HG03280 (cell line): ENCODE data around the gene OR10Z1.

Experiments used
- ATAC-seq: cut with Tn5 transposase; IDR thresholded peaks from one replicate; pipeline ENCODE4 v1.9.1; 2021; ENCODE audit warnings: mild to moderate bottlenecking, moderate library complexity; ENCODE audit not compliant: unreplicated experiment

The OR10Z1 gene

GRCh38 chr1:158604968-158605367 is at the start of gene OR10Z1:
TSS of gene OR10Z1 (plus strand) at chr1:158605268. CDS start at chr1:158606439, 1,171 bp downstream.
- ATAC-seq = no peak

- no peak for ATAC-seq
Observed at GRCh38 chr1:158559696-158560095, 45.4 kb upstream of the OR10Z1 start.

DNA sequence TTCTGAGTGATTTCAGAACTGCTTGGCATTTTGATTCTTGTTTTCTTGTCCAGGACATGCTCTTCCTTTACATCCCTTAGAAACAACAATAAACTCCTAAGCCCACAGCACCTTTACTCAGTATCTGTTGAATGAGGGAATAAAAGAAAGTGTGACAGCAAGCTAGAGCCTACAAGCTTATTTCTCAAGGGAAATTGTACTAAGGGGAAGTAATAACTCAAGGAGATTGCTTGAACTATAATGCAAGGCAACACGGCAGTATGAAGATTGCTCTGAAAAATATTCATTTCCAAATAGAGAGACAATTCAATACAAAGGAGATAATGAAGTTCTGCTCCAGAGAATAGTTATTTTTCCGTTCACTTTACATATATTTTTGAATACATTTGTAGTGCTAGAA is 41.2 kb upstream of the OR10Z1 start:
- no peak for ATAC-seq

DNA sequence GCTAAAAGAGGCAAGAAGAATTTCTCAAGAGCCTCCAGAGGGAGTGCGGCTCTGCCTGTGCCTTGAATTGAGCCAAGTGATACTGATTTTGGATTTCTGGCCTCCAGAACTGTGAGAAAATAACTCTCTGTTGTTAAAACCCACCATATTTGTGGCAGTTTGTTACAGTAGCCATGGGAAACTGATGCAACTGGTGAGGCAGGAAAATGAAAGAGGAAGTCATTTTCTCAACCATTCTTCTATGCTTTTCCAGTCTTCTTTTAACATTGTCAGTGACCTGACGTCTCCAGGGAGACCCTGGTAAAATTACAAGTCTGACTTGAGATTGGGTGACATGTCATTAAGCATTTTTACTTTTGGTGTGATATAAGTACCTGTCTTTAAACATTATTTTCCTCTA is 40.5 kb upstream of the OR10Z1 start:
- ATAC-seq = no peak

DNA sequence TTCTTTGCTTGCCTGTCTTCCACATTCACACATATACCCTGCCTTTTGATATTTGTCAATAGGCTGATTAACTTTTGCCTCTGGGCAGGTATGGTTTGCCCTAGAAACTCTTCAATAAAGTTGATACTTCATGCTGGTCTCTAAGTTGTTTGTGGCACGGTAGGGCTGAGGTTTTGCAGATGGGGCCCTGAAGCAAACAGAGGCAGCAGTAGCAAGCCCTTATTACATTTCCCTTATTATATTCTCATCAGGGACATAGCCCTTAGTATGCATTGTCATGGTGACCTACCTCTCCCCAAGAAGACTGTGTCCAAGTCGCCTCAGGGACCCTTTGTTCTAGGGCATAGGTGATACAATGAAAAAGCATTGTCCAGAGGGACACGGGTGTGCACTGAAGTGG is 34.6 kb upstream of the OR10Z1 start, which contains the start of gene OR6P1:
Gene OR6P1 (minus strand): TSS at position 101 of the 400 bp plus-strand sequence. CDS start 6,976 bp downstream, outside the sequence.
- no peak for ATAC-seq

GRCh38 chr1:158572226-158572625 is 32.8 kb upstream of the OR10Z1 start:
- no peak for ATAC-seq

DNA sequence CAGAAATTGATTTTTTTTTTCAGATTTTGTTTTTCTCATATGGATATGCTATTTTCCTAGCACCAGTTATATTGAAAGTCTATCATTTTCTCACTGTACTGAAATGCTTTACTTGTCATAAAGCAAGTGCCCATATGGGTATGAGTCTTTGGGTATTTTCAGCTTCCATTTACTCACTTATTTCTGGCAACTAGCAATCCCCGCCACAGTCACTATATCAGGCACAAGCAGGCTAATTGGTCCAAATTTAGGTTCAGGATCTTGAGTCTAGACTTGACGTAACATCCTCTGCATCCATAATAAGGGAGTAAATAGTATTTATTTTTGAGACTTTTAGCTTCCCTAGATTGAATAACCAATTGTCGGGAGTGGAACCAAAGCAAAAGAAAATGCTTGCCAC is 27.5 kb upstream of the OR10Z1 start:
- ATAC-seq = no peak

GRCh38 chr1:158579733-158580132 is 25.3 kb upstream of the OR10Z1 start, which contains the start of gene OR10X1:
TSS of gene OR10X1 (minus strand) at chr1:158579899. CDS start at chr1:158579899, 0 bp downstream.
- ATAC-seq = no peak

DNA sequence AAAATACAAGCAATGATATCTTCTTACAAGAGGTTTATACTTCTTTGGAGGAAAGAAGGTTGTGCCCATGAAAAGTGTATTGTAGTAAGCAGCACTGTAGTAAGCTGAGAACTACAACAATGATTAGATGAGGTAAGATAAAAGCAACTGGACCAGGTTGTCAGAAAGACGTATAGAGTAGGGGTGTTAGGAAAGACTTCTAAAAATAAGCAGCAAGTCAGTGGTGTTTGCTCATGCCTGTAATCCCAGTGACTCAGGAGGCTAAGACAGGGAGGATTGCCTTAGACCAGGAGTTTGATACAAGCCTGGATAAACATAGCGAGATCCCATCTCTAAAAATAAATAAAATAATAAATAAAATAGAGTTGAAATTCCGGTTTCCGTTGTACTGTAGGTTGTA is 21.1 kb upstream of the OR10Z1 start:
- no peak for ATAC-seq

- no peak for ATAC-seq
Observed at GRCh38 chr1:158586942-158587341, 18.1 kb upstream of the OR10Z1 start.

GRCh38 chr1:158600735-158601134 is 4.3 kb upstream of the OR10Z1 start:
- ATAC-seq = no peak

GRCh38 chr1:158607296-158607695 is 2.2 kb downstream of the OR10Z1 start:
- no peak for ATAC-seq

- ATAC-seq = no peak
Observed at GRCh38 chr1:158611916-158612315, 6.8 kb downstream of the OR10Z1 start.

DNA sequence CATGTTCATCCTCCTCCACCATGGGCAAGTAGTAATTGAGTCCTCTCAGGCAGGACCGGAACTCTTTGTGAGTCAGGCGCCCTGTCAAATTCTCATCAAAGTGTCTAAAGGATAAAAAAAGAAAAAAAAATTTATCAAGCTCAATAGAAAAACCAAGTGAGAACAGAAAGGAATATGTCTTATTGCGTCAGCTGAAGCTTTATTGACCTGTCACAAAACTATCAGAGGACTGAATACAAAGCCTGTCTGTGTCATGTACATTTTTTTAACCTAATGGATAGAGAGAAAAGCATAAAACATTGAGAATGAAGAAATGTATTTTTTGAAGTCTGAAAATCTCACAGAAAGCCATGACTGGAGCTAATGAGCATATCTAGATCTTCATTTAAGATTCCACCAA is 8.7 kb downstream of the OR10Z1 start:
- ATAC-seq = no peak

GRCh38 chr1:158638146-158638545 is 33.1 kb downstream of the OR10Z1 start:
- no peak for ATAC-seq

DNA sequence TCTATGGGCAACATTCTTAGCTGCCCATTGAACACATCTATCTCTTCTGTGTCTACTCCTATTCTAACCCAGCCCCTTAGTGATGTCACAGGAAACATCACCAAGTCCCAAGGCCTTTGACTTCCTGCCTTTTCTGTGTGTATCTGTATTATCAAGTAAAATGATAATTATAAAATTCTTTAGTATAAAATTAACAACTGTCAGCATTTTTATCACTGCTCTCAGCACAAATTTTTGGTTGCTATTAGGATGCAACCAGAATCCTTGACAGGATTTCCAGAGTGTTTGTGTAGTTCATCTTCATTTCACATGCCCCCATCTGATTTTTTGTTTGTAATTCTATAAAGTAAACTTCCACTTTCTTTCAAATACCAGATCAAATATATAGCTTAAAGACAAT is 33.8 kb downstream of the OR10Z1 start:
- ATAC-seq = no peak

GRCh38 chr1:158644449-158644848 is 39.4 kb downstream of the OR10Z1 start:
- ATAC-seq = no peak

- ATAC-seq = no peak
Observed at GRCh38 chr1:158646465-158646864, 41.4 kb downstream of the OR10Z1 start.

- no peak for ATAC-seq
Observed at GRCh38 chr1:158649052-158649451, 44.0 kb downstream of the OR10Z1 start.

GRCh38 chr1:158652721-158653334 is 47.8 kb downstream of the OR10Z1 start:
- ATAC-seq = no peak

- ATAC-seq = no peak
Observed at GRCh38 chr1:158654086-158654485, 49.0 kb downstream of the OR10Z1 start.

DNA sequence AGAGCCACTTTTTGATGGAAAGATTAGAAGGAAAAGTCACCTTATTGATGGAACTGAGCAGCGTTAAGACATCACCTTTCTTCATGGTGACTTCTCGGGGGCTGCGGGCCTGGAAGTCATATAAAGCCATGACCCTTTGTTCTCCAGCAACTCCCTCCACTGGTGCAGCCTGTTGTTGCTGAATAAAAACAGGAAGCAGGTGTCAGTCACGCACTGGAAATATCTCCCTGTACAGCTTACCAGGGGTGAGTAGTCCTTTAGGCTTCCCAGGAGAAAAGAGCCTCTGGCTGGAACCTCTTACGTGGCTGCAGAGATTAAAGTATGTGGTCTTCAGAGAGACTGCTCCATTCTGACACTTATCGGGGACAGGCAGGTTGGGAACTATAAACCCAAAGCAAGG is 49.5 kb downstream of the OR10Z1 start:
- ATAC-seq = no peak
